Measurements from ENCODE around the gene NPEPL1.
"Not testable (repeated sequence)": the region's sequence is repeated elsewhere in the genome, so short reads cannot be mapped to it uniquely, and the experiment has no call there.

NPEPL1 gene, protein sequence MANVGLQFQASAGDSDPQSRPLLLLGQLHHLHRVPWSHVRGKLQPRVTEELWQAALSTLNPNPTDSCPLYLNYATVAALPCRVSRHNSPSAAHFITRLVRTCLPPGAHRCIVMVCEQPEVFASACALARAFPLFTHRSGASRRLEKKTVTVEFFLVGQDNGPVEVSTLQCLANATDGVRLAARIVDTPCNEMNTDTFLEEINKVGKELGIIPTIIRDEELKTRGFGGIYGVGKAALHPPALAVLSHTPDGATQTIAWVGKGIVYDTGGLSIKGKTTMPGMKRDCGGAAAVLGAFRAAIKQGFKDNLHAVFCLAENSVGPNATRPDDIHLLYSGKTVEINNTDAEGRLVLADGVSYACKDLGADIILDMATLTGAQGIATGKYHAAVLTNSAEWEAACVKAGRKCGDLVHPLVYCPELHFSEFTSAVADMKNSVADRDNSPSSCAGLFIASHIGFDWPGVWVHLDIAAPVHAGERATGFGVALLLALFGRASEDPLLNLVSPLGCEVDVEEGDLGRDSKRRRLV

GRCh38 chr20:58692579-58693225 lies at the start of gene NPEPL1:
NPEPL1 (plus strand) TSS chr20:58692800; CDS start chr20:58692901, 101 bp downstream.
- Mint-ChIP-seq H3K36me3 (peaks cover 6% of the 10 kb centered on the region), H3K4me1 (peaks cover 5% of the 10 kb centered on the region), H3K9me3 (no peaks in the 10 kb centered on the region), H3K4me3 (peak within 1 kb of the TSS; percentile 81), H3K27me3 (no peaks in the 10 kb centered on the region), H3K27ac (no peak within 1 kb of the TSS)
- DNase-seq (ENCODE audit: low spot score in 2 of 2) (peak; percentile 61 to 73), ATAC-seq (ENCODE audit: low read depth) (peak; percentile 96)

GRCh38 chr20:58642896-58643295 lies 49.7 kb upstream of the NPEPL1 start:
- H3K27me3 Mint-ChIP-seq = peaks cover 28% of the 10 kb centered on the region
- H3K9me3 Mint-ChIP-seq; H3K4me3 Mint-ChIP-seq; H3K4me1 Mint-ChIP-seq; DNase-seq (ENCODE audit: low spot score in 2 of 2); H3K27ac Mint-ChIP-seq; H3K36me3 Mint-ChIP-seq; ATAC-seq (ENCODE audit: low read depth): not testable (repeated sequence)

DNA sequence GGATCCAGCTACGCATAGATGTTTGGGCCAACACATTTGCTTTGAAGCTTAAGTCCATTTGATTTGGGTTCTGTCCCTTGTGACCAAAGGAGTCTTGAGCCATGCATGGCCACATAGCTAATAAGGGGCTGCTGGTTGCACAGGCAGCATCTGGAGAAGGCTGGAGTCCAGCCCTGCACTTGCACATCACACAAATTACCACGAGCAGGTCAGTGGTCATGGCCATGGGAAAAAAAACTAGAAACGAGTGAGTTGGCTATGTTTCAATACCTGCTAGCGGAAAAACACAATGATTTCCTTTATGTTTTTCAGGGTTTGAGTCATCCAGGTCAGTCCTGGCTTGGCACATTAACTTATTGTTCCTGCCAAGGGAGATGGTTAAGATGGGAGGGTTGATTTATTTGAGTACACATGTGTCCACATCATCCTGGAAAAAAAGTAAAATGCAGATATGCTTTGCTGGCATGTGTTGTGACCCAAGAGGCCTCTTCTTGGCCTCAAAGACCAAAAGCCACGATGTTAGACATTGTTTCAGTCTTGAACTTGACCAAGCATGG lies 47.1 kb upstream of the NPEPL1 start:
- DNase-seq (ENCODE audit: low spot score in 2 of 2) (no peak), ATAC-seq (ENCODE audit: low read depth) (no peak)
- no peak overlapping the region for H3K4me3 Mint-ChIP-seq
- H3K9me3 Mint-ChIP-seq = no peaks in the 10 kb centered on the region
- peaks cover 18% of the 10 kb centered on the region for H3K27me3 Mint-ChIP-seq
- H3K36me3 Mint-ChIP-seq = no peaks in the 10 kb centered on the region
- H3K4me1 Mint-ChIP-seq = no peaks in the 10 kb centered on the region
- H3K27ac Mint-ChIP-seq = no peak overlapping the region

- Mint-ChIP-seq H3K4me1 (peaks cover 2% of the 10 kb centered on the region), H3K4me3 (no peak overlapping the region), H3K27ac (no peak overlapping the region), H3K27me3 (peaks cover 15% of the 10 kb centered on the region), H3K36me3 (peaks cover 1% of the 10 kb centered on the region), H3K9me3 (no peaks in the 10 kb centered on the region)
- ATAC-seq (ENCODE audit: low read depth) (no peak), DNase-seq (ENCODE audit: low spot score in 2 of 2) (no peak)
These were observed 46.3 kb upstream of the NPEPL1 start for GRCh38 chr20:58646257-58646656.

DNA sequence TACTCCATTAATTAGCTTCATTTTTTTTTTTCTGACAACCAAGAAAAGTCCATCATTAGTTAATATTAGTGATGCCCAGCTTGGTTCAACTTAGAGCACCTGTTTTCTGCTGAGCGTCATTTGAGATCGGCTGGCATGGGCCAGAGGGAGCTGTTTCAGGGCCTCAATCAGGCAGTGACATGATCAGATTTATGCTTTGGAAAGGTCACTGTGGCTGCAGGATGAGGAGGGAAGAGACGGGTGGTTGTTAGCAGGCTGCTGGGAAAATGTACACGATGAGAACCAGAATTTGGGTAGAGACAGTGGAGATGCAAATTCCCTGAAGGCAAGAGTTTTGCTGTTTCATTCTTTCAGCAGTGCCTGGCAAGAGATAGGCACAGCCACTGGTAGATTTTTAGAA lies 45.9 kb upstream of the NPEPL1 start:
- H3K27ac Mint-ChIP-seq = no peak overlapping the region
- H3K27me3 Mint-ChIP-seq = peaks cover 12% of the 10 kb centered on the region
- DNase-seq (ENCODE audit: low spot score in 2 of 2) = no peak
- no peak for ATAC-seq (ENCODE audit: low read depth)
- no peak overlapping the region for H3K4me3 Mint-ChIP-seq
- H3K36me3 Mint-ChIP-seq = peaks cover 1% of the 10 kb centered on the region
- H3K4me1 Mint-ChIP-seq = peaks cover 2% of the 10 kb centered on the region
- H3K9me3 Mint-ChIP-seq = no peaks in the 10 kb centered on the region

DNA sequence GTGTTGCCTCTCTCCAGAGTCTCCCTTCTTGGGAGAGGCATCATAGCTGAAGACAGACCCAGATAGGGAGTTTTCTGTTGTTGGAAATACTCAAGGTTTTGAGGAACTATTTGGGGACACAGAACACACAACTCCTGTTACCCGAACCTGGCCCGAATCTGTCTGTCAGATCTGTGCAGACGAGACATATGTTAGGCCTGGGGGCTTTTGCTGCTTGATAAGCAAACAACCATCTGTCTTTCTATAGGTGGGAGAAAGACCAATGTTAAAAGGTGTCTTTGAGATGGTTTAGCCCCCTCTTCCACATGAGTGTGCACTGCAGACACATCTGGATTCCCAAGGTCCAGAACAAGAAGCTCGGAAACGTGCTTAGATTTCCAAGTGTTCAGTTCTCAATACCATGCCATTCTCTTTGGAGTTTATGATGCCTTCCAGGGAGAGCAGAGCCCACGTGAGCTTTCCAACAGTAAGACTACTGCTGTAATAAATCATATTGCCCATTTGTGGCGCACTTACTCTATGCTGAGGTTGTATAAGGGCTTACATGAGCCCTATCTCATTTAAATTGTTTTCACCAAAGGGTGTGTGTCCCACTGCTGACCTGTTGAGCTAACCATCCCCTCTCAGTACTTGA lies 45.3 kb upstream of the NPEPL1 start:
- Mint-ChIP-seq H3K9me3 (no peaks in the 10 kb centered on the region), H3K4me3 (no peak overlapping the region), H3K27me3 (peaks cover 9% of the 10 kb centered on the region), H3K27ac (no peak overlapping the region), H3K4me1 (peaks cover 2% of the 10 kb centered on the region), H3K36me3 (peaks cover 1% of the 10 kb centered on the region)
- DNase-seq (ENCODE audit: low spot score in 2 of 2) (no peak), ATAC-seq (ENCODE audit: low read depth) (no peak)

DNA sequence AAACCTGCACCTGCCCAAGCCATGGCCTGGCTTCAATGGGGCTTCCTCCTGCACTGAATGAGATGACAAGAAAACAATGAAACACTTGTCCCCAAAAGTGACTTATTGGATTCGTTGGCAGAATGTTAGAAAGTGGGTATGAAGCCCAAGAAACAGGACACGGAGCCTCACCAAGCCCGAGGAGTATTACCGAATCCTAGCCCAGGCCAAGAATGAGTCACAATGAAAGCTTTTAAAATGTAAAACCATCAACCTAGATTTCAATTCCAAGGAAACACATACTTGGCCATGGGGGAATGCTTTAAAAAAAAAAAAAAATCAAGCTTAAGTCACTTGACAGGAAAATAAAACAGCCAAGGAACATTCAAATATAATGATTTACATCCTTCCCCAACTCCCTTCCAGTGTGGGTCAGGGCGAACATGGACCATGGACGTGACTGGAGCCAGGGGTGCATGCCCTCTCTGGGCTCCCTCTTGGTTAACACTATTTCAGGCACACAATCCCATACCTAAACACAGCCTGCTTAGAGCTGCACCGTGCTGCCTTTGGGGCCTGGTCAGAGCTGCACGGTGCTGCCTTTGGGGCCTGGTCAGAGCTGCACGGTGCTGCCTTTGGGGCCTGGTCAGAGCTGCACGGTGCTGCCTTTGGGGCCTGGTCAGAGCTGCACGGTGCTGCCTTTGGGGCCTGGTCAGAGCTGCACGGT lies 44.7 kb upstream of the NPEPL1 start:
- H3K4me1 Mint-ChIP-seq = peaks cover 4% of the 10 kb centered on the region
- ATAC-seq (ENCODE audit: low read depth) (no peak), DNase-seq (ENCODE audit: low spot score in 2 of 2) (no peak)
- H3K4me3 Mint-ChIP-seq = no peak overlapping the region
- H3K27me3 Mint-ChIP-seq = peaks cover 5% of the 10 kb centered on the region
- no peak overlapping the region for H3K27ac Mint-ChIP-seq
- H3K9me3 Mint-ChIP-seq = no peaks in the 10 kb centered on the region
- peaks cover 1% of the 10 kb centered on the region for H3K36me3 Mint-ChIP-seq

GRCh38 chr20:58648502-58648825 lies 44.1 kb upstream of the NPEPL1 start:
- H3K27ac Mint-ChIP-seq; H3K27me3 Mint-ChIP-seq; DNase-seq (ENCODE audit: low spot score in 2 of 2); H3K9me3 Mint-ChIP-seq; ATAC-seq (ENCODE audit: low read depth); H3K4me1 Mint-ChIP-seq; H3K36me3 Mint-ChIP-seq; H3K4me3 Mint-ChIP-seq: not testable (repeated sequence)

GRCh38 chr20:58649288-58650180 lies 43.1 kb upstream of the NPEPL1 start:
- Mint-ChIP-seq H3K27me3 (no peaks in the 10 kb centered on the region), H3K36me3 (peaks cover 4% of the 10 kb centered on the region), H3K4me3 (peak overlapping the region; percentile 80), H3K4me1 (peaks cover 7% of the 10 kb centered on the region), H3K9me3 (no peaks in the 10 kb centered on the region), H3K27ac (peak overlapping the region; percentile 58)
- ATAC-seq (ENCODE audit: low read depth) = no peak
- peak in 1 of 2 donors; percentile 31 for DNase-seq (ENCODE audit: low spot score in 2 of 2)

GRCh38 chr20:58650181-58650775 lies 42.3 kb upstream of the NPEPL1 start:
- DNase-seq (ENCODE audit: low spot score in 2 of 2) (peak; percentile 7 to 46), ATAC-seq (ENCODE audit: low read depth) (peak; percentile 5)
- H3K9me3 Mint-ChIP-seq = no peaks in the 10 kb centered on the region
- H3K4me3 Mint-ChIP-seq = peak overlapping the region; percentile 91
- peaks cover 7% of the 10 kb centered on the region for H3K4me1 Mint-ChIP-seq
- H3K27ac Mint-ChIP-seq = no peak overlapping the region
- peaks cover 4% of the 10 kb centered on the region for H3K36me3 Mint-ChIP-seq
- H3K27me3 Mint-ChIP-seq = no peaks in the 10 kb centered on the region

DNA sequence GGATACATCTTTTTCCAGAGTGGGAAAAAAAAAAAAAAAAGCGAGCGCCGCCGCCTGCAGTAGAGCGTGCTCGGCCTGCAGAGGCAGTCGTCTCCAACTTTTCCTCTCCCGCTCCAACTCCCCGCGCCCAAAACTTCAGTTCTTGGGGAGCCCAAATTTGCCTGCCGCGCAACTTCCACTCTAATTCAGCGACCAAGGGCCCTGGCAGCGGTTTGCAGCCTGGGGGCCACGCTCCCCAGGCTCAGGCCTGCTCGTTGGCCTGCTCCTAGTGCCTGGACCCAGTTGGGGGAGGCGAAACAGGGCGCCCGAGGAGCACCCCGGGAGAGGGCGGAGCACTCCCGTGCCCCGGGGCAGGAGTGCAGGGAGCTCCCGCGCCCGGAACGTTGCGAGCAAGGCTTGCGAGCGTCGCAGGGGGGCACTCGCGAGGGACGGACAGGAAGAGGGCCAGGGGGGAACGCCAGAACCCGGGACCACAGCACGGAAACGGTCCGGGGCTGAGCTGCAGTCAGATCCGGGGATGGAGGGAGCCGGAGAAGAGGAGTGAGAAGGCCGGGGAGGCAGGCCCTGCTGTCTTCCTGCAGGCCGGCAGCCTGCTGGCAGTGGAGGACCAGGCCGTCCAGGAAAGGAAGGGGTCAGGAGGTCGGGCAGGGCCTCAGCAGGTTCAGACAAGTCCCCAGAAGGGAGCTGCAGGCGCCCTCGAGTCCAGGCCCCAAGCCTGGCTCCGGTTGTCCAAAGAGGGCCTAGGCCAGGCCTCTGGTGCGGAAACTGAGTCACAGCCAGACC lies 41.6 kb upstream of the NPEPL1 start, which contains the start of gene STX16:
STX16 (plus strand) TSS at position 508 of the 783 bp plus-strand sequence. CDS start 724 bp downstream, outside the sequence.
- Mint-ChIP-seq H3K4me3 (peak within 1 kb of the TSS; percentile 91), H3K4me1 (peaks cover 7% of the 10 kb centered on the region), H3K27me3 (no peaks in the 10 kb centered on the region), H3K27ac (peak within 1 kb of the TSS; percentile 91), H3K9me3 (no peaks in the 10 kb centered on the region), H3K36me3 (peaks cover 4% of the 10 kb centered on the region)
- DNase-seq (ENCODE audit: low spot score in 2 of 2) = peak; percentile 68 to 73
- ATAC-seq (ENCODE audit: low read depth) = peak; percentile 72

DNA sequence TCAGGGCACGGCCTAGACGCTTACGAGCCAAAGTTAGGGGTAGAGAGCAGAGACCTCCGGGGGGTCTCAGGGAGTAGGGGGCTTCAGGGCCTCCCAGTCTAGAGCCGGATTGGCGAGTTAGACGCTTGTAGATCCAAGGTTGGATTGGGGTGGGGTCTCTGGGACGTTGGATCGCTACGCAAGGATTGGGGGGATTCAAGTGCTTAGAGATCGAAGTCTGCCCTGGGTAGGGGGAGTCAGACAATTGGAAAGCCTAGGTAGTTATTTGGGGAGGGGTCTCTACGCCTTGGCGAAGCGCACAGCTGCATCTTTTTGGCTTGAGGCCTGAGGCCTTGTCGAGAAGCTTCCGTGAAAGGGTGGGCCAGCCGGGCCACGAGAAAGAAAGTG lies 41.0 kb upstream of the NPEPL1 start:
- Mint-ChIP-seq H3K27me3 (no peaks in the 10 kb centered on the region), H3K4me3 (peak overlapping the region; percentile 91), H3K36me3 (peaks cover 6% of the 10 kb centered on the region), H3K27ac (peak overlapping the region; percentile 91), H3K4me1 (peaks cover 10% of the 10 kb centered on the region), H3K9me3 (no peaks in the 10 kb centered on the region)
- no peak for ATAC-seq (ENCODE audit: low read depth)
- DNase-seq (ENCODE audit: low spot score in 2 of 2) = no peak
